Loucy (cell line): ENCODE data around the gene DNAI7.

ENCODE experiments used
- CTCF ChIP-seq: fragments of 200-600 bp; sonication (generic); conservative IDR thresholded peaks from 2 replicates; pipeline ENCODE4 v1.5.1; 2014; ENCODE audit warnings: mild to moderate bottlenecking, antibody characterized with exemption, low read length
- EZH2phosphoT487 ChIP-seq: fragments of 200-600 bp; IDR thresholded peaks from 2 replicates; pipeline ENCODE4 v1.6.1; 2018; ENCODE audit warnings: antibody characterized with exemption, mild to moderate bottlenecking, moderate library complexity, borderline replicate concordance

- no peak for TF ChIP-seq EZH2phosphoT487
- TF ChIP-seq CTCF, result no peak
Measured at GRCh38 chr12:25074954-25075353, 120.0 kb downstream of the DNAI7 start.
